GM21367 (cell line): ENCODE measurements around the gene PPP1R12C.

Source experiments
- ATAC-seq: cut with Tn5 transposase; IDR thresholded peaks from one replicate; pipeline ENCODE4 v1.9.1; 2021; ENCODE audit not compliant: unreplicated experiment

The PPP1R12C gene

GRCh38 chr19:55091126-55091910 is 26.1 kb downstream of the PPP1R12C start:
- no peak for ATAC-seq

- no peak for ATAC-seq
Measured at GRCh38 chr19:55090564-55090963, 26.9 kb downstream of the PPP1R12C start.

- ATAC-seq, result no peak
Measured at GRCh38 chr19:55089342-55089944, 28.0 kb downstream of the PPP1R12C start.

DNA sequence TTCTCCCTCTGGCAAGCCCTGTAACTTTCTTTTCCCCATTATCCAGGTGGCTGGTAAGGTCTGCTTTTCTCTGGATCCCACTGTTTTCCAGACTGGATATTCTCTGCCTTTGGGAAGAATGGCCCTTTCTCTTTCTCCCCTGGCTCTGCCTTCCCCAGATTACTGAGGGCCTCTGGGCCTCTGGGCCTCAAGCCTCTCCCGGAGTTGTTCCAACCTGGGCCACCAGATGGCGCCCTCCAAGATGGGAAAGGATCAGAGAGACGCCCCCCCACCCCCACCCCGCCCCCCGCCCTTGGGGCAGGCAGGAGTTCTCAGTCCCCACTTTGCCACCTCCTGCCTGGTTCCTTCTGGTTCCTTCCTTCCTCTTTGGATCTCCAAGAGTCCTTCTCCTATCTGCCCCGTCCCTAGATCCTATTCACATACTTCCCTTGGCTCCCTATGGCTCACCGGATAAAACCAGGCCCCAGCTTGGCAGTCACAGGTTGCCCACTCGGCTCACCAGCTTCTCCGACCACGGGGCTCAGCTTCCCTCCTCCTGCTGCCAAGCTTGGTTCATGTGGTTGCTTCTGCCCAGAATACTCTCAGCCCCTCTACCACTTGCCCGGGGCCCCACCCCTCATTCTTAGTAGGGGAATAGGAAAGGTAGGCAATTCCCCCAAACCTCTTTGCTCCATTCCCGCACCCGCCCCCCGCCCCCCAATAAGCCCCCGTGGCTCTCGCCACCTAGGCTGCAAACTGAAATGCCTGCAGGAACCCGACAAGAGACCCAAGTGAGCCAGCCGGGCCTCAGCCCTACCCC is 28.7 kb downstream of the PPP1R12C start:
- no peak for ATAC-seq

GRCh38 chr19:55088021-55088451 is 29.4 kb downstream of the PPP1R12C start:
- no peak for ATAC-seq

DNA sequence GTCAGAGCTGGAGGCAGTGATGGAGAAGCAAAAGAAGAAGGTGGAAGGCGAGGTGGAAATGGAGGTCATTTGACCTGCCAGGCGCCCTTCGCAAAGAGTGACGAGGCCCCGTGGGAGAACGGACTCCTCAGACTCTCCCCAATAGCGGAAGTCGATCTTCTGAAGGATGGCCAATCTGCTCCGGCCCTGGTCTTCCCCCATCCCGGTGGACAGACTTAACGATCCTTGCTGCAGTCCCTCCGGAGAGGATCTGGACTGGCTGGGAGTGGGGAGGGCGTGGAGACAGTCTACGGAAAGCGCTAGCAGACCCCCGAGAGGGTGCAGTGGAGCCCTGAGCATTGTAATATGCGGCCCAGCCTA is 29.9 kb downstream of the PPP1R12C start:
- ATAC-seq, result no peak

DNA sequence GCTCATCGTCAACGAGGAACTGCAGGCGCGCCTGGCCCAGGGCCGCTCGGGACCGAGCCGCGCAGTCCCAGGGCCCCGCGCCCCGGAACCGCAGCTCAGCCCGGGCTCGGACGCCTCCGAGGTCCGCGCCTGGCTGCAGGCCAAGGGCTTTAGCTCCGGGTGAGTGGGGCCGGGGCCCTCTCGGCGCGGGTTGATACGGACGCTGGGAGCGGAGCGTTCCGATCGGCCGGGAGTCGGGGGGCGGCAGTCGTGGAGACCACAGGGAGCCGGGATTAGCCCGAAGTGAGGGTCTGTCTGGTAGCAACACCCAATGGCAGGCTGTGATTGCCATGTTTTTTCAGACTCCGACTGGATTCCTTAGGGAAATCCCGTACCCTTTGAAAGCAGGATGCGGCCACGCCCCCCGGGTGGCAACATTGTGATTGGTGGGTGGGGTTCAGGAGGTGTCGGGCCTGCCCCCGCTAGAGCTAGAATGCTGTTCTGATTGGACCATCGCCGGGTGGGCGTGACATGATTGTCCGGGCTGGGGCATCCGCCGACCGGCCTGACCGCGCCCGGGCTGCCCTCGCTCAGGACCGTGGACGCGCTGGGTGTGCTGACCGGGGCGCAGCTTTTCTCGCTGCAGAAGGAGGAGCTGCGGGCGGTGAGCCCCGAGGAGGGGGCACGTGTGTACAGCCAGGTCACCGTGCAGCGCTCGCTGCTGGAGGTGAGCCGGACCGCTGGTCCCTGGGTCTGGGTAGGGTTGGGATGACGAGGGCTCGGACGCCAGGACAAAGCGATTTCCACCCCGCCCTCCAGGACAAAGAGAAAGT is 30.5 kb downstream of the PPP1R12C start:
- ATAC-seq, result no peak

DNA sequence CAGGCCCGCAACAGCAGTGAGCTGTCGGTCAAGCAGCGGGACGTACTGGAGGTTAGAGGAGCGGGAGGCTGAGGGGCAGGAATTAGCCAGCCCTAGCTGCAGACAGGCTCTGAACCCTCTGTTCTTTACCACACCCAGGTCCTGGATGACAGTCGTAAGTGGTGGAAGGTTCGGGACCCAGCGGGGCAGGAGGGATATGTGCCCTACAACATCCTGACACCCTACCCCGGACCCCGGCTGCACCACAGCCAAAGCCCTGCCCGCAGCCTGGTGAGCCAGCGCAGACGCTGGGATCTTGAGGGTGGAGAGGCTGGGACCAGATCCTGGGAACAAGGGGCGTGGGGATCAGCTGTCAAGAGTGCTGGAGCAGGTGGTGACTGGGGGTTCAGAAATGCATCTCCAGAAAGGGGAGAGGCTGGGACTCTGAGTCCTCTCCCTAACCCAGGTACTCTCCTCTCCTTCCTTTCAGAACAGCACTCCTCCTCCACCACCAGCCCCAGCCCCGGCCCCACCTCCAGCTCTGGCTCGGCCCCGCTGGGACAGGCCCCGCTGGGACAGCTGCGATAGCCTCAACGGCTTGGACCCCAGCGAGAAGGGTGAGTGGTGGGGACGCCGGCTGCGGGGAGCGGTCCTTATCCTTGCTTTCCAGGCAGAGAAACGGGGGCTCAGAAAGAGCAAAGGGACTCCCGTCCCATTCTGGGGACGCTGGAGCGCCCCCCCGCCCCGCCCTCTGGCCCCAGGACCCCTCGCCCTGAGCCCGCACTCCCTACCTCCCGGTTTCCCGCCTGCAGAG is 31.3 kb downstream of the PPP1R12C start:
- no peak for ATAC-seq

GRCh38 chr19:55084416-55084815 is 33.0 kb downstream of the PPP1R12C start:
- no peak for ATAC-seq

- no peak for ATAC-seq
Measured at GRCh38 chr19:55083004-55083850, 34.2 kb downstream of the PPP1R12C start.

- no peak for ATAC-seq
Measured at GRCh38 chr19:55082020-55082851, 35.2 kb downstream of the PPP1R12C start.

GRCh38 chr19:55081770-55082019 is 35.7 kb downstream of the PPP1R12C start:
- ATAC-seq, result no peak

DNA sequence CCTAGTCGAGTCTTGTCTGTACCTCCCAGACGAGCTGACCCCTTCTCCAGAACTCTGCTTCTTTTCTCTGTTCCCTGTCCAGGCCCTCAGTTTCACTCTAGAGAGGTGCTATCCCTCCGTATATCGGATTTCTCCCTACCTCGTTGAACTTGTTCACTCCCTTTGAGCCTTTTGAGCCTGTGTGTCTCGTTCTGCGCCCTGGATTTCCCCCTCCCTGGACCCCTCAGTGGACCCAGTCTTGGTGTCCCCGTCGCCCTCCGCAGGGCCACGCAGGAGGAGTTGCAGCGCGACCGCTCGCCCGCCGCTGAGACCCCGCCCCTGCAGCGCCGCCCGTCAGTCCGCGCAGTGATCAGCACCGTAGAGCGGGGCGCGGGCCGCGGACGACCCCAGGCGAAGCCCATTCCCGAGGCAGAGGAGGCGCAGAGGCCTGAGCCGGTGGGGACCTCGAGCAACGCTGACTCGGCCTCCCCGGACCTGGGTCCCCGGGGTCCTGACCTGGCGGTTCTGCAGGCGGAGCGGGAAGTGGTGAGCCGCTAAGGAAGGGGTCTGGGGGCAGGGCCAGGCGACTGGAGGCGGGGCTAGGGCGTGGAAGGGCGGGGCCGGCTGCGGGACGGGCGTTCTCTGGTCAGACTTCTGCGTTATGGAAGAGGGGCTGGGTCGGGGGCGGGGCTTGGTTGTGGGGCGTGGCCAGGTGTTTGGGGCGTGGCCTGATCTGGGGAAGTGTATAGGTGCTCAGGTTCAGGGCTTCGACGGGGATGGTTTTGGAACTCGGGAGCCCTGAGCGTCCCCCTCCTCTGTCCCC is 36.3 kb downstream of the PPP1R12C start:
- ATAC-seq, result no peak

- ATAC-seq, result no peak
Measured at GRCh38 chr19:55080121-55080967, 37.1 kb downstream of the PPP1R12C start.

- ATAC-seq, result no peak
Measured at GRCh38 chr19:55079400-55080038, 37.9 kb downstream of the PPP1R12C start.

- no peak for ATAC-seq
Measured at GRCh38 chr19:55078996-55079395, 38.4 kb downstream of the PPP1R12C start.

DNA sequence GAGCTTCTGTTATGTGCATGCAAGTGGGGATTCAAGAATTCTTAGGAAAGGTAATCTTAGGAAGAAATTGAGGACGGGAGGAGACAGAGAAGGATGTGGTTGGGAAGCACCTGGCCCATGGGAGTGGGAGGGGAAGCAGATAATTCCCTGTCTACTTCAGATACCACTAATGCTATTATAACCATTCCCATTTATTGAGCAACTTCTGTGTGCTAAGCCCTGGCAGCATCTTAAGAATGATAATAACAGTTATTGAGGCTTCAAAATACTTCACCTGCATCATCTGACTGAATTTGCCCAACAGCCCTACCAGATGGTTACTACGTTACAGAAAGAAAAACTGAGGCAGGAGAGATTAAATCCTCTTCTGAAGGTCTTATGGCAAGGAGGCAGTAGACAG is 40.3 kb downstream of the PPP1R12C start:
- no peak for ATAC-seq
